OCI-LY7 (cell line): Measurements from ENCODE around the gene SMIM12. TPM values are rescaled to one million over a fixed set of nuclear protein-coding genes. Genes with fewer than 3 reads are reported as not detected.

ENCODE experiments used
- BruUV-seq: library from RNA; stranded (reverse); fragments of 400-500 nt; replicated peaks from 2 replicates; lab custom pipeline; 2021; lab: Mats Ljungman, UMichigan
- CTCF ChIA-PET: fragments of 300-600 bp; sonication (Branson Sonifier 250); formaldehyde crosslinking; loops from one replicate; lab custom pipeline; 2022; ENCODE audit warnings: antibody characterized with exemption; ENCODE audit not compliant: unreplicated experiment; lab: Charles Lee
- POLR2A ChIA-PET: fragments of 300-600 bp; sonication (Branson Sonifier 250); formaldehyde crosslinking; loops from one replicate; lab custom pipeline; 2022; ENCODE audit warnings: antibody characterized with exemption; lab: Charles Lee
- DNase-seq: peaks from one replicate; pipeline ENCODE4 v3.0.0-alpha.2; 2015; ENCODE audit warnings: low spot score
- H2AFZ ChIP-seq: fragments of 200-600 bp; sonication (generic), shearing (Covaris generic); 2 replicates; pipeline ENCODE4 v1.6.1; 2014; ENCODE audit warnings: mild to moderate bottlenecking, antibody characterized with exemption, low read length, moderate library complexity
- H3K27ac ChIP-seq: fragments of 200-600 bp; sonication (generic); 2 replicates; pipeline ENCODE4 v1.5.1; 2014; ENCODE audit warnings: mixed run types, low read depth, mild to moderate bottlenecking, moderate library complexity, low read length, inconsistent platforms; ENCODE audit not compliant: poor library complexity, severe bottlenecking
- H3K36me3 ChIP-seq: fragments of 200-600 bp; sonication (generic); 2 replicates; pipeline ENCODE4 v1.6.1; 2014; ENCODE audit warnings: mild to moderate bottlenecking, antibody characterized with exemption, low read length, moderate library complexity, mixed read lengths; ENCODE audit not compliant: insufficient read depth
- H3K4me1 ChIP-seq: fragments of 200-600 bp; sonication (generic); 2 replicates; pipeline ENCODE4 v1.5.1; 2014; ENCODE audit warnings: mild to moderate bottlenecking, low read length; ENCODE audit not compliant: insufficient read depth, poor library complexity, severe bottlenecking
- H3K4me2 ChIP-seq: fragments of 200-600 bp; sonication (generic); 2 replicates; pipeline ENCODE4 v1.6.1; 2014; ENCODE audit warnings: mild to moderate bottlenecking, low read length
- H3K4me3 ChIP-seq: fragments of 200-600 bp; sonication (generic); 2 replicates; pipeline ENCODE4 v1.5.1; 2014; ENCODE audit warnings: mild to moderate bottlenecking, low read depth, low read length; ENCODE audit not compliant: poor library complexity, severe bottlenecking
- H3K79me2 ChIP-seq: fragments of 200-600 bp; sonication (generic); 2 replicates; pipeline ENCODE4 v1.6.1; 2016; ENCODE audit warnings: low read depth, mild to moderate bottlenecking, low read length, moderate library complexity, mixed read lengths; ENCODE audit not compliant: insufficient read depth
- H3K9me2 ChIP-seq: fragments of 200-600 bp; sonication (generic); 2 replicates; pipeline ENCODE4 v1.6.1; 2016; ENCODE audit warnings: mild to moderate bottlenecking, low read length, mixed read lengths; ENCODE audit not compliant: insufficient read depth
- H3K9me3 ChIP-seq: fragments of 200-600 bp; sonication (generic); 2 replicates; pipeline ENCODE4 v1.6.1; 2014; ENCODE audit warnings: mild to moderate bottlenecking, mixed run types, low read length, mixed read lengths
- H4K20me1 ChIP-seq: fragments of 200-600 bp; sonication (generic); 2 replicates; pipeline ENCODE4 v1.6.1; 2014; ENCODE audit warnings: mild to moderate bottlenecking, antibody characterized with exemption, low read length, moderate library complexity, mixed read lengths; ENCODE audit not compliant: insufficient read depth
- CTCF ChIP-seq: fragments of 200-600 bp; sonication (generic); conservative IDR thresholded peaks from 2 replicates; pipeline ENCODE4 v1.5.1; 2014; ENCODE audit warnings: mild to moderate bottlenecking, antibody characterized with exemption, low read length, moderate library complexity, mixed read lengths
- EZH2phosphoT487 ChIP-seq: fragments of 200-600 bp; sonication (generic); IDR thresholded peaks from 2 replicates; pipeline ENCODE4 v1.6.1; 2018; ENCODE audit warnings: low read depth, borderline replicate concordance, mild to moderate bottlenecking, mixed run types, antibody characterized with exemption, low read length, moderate library complexity, mixed read lengths
- intact Hi-C: fragments of 100-400 bp; cut with micrococcal nuclease; formaldehyde crosslinking; loops from one replicate; pipeline ENCODE4 v1.10.0; 2022; ENCODE audit not compliant: unreplicated experiment
- total RNA-seq, 2 experiments: library from RNA; depleted of rRNA in 1 of 2; stranded (reverse); fragments of >200 nt in 1 of 2; shearing (Covaris generic) in 1 of 2; gene quantifications; 2 replicates each; pipeline ENCODE4 v1.2.3, GENCODE V29; 2014 to 2022

The SMIM12 gene
- total RNA-seq, 2 experiments from 2014 or later = 36.3 to 41.2 TPM

- no peaks in the 10 kb centered on the region for H3K79me2 ChIP-seq
- H3K9me3 ChIP-seq = no peaks in the 10 kb centered on the region
- no TSS peak for BruUV-seq
- POLR2A ChIA-PET = no interaction called here
- no peak overlapping the region for H3K4me3 ChIP-seq
- H4K20me1 ChIP-seq = no peaks in the 10 kb centered on the region
- H3K4me1 ChIP-seq = no peaks in the 10 kb centered on the region
- no peaks in the 10 kb centered on the region for H3K9me2 ChIP-seq
- CTCF ChIA-PET = no interaction called here
- no peak overlapping the region for H2AFZ ChIP-seq
- no peaks in the 10 kb centered on the region for H3K36me3 ChIP-seq
- DNase-seq = no peak
- no peak overlapping the region for H3K27ac ChIP-seq
- H3K4me2 ChIP-seq = no peak overlapping the region
- TF ChIP-seq EZH2phosphoT487 (no peak), CTCF (no peak)
- intact Hi-C loops = no loop called here
These were observed 48.0 kb upstream of the SMIM12 start for GRCh38 chr1:34907487-34908090.

GRCh38 chr1:34906756-34907155 is 47.2 kb upstream of the SMIM12 start:
- Histone ChIP-seq H2AFZ (no peak overlapping the region), H3K36me3 (no peaks in the 10 kb centered on the region), H3K9me2 (no peaks in the 10 kb centered on the region), H3K9me3 (no peaks in the 10 kb centered on the region), H3K4me3 (no peak overlapping the region), H3K27ac (no peak overlapping the region), H3K4me2 (no peak overlapping the region), H4K20me1 (no peaks in the 10 kb centered on the region), H3K79me2 (no peaks in the 10 kb centered on the region), H3K4me1 (no peaks in the 10 kb centered on the region)
- CTCF ChIA-PET = no interaction called here
- TF ChIP-seq EZH2phosphoT487 (no peak), CTCF (no peak)
- intact Hi-C loops = no loop called here
- no peak for DNase-seq
- POLR2A ChIA-PET = no interaction called here
- BruUV-seq = no TSS peak

GRCh38 chr1:34906222-34906621 is 46.7 kb upstream of the SMIM12 start:
- H4K20me1 ChIP-seq = no peaks in the 10 kb centered on the region
- no peaks in the 10 kb centered on the region for H3K9me2 ChIP-seq
- TF ChIP-seq EZH2phosphoT487 = no peak
- no peak for TF ChIP-seq CTCF
- no peak overlapping the region for H3K4me3 ChIP-seq
- CTCF ChIA-PET = no interaction called here
- H2AFZ ChIP-seq = no peak overlapping the region
- H3K9me3 ChIP-seq = no peaks in the 10 kb centered on the region
- POLR2A ChIA-PET = no interaction called here
- no peak overlapping the region for H3K27ac ChIP-seq
- H3K4me1 ChIP-seq = no peaks in the 10 kb centered on the region
- no peaks in the 10 kb centered on the region for H3K79me2 ChIP-seq
- BruUV-seq = no TSS peak
- intact Hi-C loops = no loop called here
- DNase-seq = no peak
- no peaks in the 10 kb centered on the region for H3K36me3 ChIP-seq
- no peak overlapping the region for H3K4me2 ChIP-seq
